Stimulated activated naive CD4-positive, alpha-beta T cell (primary cell): ENCODE data around the gene MYOM3.

ENCODE experiments used
- DNase-seq, 6 experiments: peaks; one replicate each; lab custom pipeline; 2025; lab: John Stamatoyannopoulos, UW

MYOM3 gene

GRCh38 chr1:24111996-24112779 lies at the start of gene MYOM3:
Gene MYOM3 (minus strand): TSS chr1:24112135. CDS start chr1:24108636, 3,499 bp downstream.
- DNase-seq, result peak in 5 of 6 experiments; percentile 5 to 35 (median 9)

- DNase-seq, result no peak
Measured at GRCh38 chr1:24161270-24161669, 49.3 kb upstream of the MYOM3 start.

DNA sequence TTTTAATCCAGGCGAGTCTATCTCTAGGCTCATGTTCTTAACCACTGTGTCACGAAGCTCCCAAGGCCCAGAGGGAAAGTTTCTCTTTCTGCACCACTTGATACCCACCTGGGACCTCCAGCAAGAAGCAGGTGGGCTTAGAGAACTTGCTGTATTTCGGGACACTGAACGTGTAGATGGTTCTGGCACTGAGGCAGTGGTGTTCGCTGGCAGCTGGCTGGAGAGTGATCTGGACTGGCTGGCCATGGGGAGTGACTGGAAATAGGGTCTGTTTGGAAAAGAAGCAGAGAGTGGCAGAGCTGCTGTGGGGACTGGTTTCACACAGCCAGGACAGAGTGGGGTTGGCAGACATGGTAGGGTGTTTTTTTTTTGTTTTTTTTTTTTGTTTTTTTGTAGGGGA lies 47.4 kb upstream of the MYOM3 start:
- no peak for DNase-seq

DNA sequence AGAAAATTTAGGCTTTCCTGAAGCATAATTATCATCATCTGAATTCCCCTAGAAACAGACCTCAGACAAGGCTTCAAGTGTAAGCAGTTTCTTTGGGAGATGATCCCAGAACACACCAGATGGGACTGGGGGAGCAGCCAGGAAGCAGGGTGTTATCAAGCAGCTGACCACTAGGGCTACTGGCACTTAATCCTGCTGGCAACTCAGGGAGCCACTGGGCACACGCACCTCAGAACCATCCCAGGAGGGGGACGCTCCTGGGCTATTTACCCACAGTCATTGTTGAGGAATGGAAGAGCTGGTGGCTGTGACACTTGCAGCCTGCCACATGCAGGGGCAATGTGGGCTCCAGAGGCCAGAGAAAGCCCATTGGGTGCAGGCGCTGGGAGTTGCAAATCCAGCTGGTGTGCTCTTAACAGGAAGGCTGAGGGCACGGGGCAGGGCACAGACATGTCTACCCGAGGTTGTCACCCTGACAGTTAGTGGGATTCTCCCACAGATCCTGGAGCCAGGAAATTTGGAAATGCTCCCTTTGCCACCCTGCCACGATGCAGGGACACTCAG lies 46.1 kb upstream of the MYOM3 start:
- DNase-seq, result no peak

DNA sequence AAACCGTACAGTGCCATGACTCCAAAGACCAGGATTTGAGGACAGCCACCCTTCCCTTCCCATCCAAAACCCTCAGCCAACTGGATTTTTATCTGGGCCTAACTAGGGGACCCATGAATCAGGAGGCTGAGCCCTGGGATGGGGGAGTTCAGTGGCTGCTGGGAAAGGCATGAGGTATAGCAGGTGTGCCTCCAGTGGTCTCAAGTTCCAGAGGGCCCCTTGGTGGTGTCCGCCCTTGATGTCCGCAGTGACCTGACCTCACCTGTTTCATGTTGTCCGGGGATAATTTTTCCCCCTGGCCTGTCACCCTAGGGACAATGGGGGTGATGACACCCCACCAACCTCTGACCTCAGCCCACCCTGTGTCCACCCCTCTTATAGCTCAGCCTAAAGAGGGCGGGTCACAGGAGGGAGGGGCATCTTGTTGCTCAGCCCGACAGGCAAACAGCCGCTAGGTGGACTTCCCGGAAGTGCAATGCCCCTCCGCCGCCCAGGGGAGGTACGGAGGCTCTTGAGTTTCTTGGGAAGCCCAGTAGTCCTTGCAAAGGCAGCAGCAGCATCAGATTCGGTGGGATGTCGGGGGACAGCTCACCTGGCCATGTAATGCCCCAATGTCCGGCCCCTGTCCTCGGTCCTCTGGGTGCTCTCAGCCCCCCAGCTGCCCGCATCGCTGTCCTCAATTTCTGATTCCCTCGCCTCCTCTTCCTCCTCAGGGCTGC lies 44.8 kb upstream of the MYOM3 start:
- DNase-seq, result no peak

DNA sequence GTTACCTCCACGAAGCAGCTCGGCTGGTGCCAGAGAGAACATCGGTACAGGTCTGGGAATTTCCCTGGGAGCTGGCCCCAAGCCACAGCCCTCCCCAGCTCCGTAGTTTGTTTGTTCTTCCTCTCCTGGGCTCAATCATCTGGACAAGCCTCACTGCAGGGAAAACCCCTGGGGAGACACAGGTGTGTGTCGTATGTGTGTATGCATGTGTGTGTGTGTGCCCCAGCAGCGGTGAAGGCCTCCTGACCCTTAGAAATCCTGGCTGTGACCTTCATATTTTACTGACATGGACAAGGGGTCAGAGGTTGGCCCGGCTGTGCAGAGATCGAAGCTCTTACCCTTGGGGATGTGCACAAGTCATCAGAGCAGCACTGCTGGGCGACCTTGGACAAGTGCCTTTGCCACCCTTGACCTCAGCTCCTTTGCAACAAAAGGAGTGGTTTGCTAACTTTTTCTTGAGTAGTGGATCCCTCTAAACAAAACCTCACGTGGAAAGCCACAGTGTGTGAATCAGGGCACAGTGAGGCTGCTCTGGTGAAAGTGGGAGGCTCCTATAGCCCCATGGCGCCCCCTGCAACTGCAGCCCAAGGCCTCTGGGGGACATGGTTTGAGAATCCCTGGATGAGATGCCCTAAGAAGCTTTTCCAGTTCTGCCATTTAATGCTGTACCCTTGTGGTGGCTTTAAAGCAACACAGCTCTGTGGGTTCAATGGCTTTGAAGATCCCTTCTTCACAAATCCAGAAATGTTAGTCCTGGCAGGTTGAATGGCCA lies 43.3 kb upstream of the MYOM3 start:
- no peak for DNase-seq

- DNase-seq, result no peak
Measured at GRCh38 chr1:24154215-24154614, 42.3 kb upstream of the MYOM3 start.

DNA sequence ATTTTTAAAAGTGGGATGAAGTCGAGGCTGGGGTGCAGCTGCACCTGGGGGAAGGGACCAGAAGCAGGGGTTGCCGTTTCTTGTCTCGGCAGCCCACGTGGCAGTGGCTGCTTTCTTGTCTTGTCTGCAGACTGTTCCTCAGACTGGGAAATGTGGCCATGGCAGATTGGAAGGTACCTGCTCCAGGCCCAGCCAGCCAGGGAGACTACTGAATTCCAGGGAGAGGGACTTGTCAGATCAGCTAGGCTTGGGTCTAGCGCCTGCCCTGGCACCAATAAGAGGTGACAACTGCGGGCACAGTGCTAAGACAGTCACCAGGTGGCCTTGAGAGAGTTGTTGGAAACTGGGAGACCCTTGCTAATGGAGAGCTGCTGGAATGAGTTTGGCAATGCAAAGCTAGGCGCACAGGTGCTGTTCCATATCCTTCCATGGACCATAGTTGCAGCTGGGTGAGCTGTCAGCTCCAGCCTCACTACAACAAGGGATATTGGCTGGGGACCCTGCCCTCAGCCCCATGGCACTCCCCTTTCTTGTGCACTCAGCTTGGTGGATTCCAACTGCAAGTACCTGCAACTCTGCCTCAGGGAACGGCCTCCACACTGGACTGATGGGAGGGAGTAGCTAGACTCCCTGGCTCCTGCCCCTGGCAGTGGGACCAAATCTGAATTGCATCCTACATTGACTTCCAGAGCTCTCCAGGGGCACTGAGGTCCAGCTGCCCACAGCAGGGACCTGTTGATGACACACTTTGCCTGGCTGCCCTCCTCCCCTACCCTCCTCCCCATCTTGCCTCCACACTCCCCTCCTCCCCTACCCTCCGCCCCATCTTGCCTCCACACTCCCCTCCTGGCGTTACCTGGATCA lies 40.9 kb upstream of the MYOM3 start:
- DNase-seq, result no peak

DNA sequence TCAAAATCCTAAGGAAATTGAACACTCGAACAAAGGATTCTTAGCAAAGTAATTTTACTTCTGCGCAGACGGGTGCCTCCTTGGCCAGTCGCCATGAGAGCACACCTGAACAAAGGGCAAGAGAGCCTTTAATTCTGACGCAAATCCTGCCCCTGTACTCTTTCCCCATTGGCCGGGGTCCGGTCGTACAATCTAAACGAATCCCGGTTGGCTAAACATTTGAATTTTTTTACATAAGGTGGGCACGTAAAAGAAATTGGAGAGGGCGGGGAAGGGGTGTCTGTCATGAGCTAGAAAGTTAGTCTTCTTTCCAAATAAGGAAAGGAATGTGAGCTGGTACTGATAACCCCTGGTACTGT lies 39.2 kb upstream of the MYOM3 start:
- peak in 2 of 6 experiments; percentile 13 to 32 for DNase-seq

DNA sequence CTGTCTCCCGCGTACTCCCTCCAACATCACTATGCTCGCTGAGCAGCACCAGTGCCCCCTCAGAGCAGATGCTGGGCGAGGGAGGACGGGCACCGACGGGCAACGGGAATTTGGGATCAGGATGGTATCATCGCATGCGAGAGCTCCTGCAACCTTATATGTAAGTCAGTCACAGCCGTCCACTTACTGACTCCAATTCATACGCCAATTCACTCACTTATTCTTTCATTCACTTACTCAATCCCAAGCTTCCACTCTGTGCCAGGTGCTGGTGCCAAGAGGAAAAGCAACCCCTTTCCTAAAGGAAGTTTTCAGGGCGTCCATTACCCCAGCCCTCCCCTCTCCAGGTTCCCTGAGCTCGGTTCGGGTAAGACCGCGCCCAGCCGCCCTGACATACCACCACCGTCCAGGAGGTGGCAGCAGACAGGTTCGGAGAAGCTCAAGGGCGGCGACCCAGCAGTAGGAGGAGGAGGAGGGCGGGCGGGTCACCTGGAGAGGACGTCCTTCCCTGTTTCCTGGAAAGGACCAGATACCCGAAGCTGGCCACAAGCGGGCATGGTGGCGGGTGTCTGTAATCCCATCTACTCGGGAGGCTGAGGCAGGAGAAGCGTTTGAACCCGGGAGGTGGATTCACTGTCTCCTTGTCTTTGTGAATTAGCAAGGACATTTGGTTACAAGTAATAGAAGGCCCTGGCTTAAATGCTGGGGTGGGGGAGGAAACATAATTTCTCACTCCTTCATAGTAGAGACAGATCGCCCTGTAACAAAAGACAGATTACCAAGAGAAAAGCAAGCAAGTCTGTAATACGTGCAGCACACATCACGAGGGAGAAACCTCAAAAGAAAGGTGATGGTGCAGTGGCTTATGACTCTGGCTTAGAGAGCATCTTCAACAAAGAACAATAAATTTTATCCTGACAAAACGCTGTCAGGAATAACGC lies 38.6 kb upstream of the MYOM3 start:
- peak; percentile 55 to 87 (median 78) for DNase-seq

- DNase-seq, result no peak
Measured at GRCh38 chr1:24149866-24150233, 37.9 kb upstream of the MYOM3 start.

DNA sequence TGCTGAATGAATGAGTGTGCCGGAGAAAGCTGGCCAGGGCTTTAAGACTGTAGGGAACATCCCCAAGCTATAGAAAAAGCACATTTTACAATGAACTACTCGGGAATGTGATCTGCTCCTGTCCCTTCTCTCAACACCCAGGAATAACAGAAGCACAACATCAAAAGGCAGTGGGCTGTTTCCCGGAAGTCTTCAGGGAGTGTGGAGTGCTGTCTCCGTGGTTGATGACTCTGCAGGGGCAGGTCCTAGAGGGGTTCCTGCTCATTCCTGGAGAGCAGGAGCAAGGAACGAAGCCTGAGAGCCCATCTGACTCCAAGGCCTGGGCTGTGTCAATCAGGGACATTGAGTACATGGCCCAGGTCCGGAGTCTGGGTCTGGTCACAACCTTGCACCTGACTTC lies 35.9 kb upstream of the MYOM3 start:
- DNase-seq, result no peak

- DNase-seq, result no peak
Measured at GRCh38 chr1:24147194-24147593, 35.3 kb upstream of the MYOM3 start.

DNA sequence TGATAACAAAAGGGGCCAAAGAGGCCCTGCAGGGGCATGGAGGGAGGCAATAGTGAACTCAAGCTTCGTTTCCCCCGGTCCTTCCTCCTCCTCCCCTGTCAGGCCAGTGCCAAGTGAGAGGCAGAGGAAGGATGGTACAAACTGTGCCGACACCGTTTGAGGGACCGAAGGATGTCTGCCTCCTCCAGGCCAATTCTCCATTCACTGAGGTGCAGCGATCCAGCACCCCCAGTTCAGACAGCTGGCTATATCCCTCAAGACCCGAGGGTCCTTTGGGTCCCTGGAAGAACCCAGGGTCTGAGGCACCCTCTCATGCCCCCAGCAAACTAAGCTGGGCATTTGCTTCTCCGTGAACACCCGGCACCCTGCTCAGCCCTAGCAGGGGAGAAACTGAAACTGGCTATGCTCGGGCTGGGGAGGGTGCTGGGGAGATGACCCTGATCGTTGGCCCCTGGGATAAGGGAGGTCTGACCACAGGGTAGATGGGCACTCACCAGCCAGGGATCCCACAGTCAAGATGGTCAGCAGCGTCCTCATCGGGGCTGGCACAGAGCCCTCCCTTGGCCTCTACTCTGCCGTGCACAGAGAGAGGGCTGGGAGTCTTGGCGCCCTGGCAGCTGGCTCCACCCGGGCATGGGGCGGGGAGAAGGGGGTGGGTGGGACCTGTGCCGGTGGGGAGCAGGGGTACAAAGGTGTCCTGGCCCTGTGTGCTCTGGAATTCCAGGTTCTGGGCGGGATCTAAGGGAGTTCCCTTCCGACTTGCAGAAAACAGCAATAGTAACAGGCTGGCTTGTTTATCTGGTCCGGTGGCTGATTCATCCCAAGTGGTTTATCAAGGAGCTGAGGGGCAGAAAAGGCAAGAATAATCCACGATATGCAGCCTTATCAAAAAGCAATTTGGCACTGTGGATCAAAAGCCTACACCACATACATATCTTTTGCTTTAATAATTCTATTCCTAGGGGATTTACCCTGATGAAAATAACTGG lies 30.9 kb upstream of the MYOM3 start, which contains the start of gene IL22RA1:
IL22RA1 (minus strand) TSS at position 595 of the 989 bp plus-strand sequence; CDS start at position 537, 58 bp downstream.
- no peak for DNase-seq

DNA sequence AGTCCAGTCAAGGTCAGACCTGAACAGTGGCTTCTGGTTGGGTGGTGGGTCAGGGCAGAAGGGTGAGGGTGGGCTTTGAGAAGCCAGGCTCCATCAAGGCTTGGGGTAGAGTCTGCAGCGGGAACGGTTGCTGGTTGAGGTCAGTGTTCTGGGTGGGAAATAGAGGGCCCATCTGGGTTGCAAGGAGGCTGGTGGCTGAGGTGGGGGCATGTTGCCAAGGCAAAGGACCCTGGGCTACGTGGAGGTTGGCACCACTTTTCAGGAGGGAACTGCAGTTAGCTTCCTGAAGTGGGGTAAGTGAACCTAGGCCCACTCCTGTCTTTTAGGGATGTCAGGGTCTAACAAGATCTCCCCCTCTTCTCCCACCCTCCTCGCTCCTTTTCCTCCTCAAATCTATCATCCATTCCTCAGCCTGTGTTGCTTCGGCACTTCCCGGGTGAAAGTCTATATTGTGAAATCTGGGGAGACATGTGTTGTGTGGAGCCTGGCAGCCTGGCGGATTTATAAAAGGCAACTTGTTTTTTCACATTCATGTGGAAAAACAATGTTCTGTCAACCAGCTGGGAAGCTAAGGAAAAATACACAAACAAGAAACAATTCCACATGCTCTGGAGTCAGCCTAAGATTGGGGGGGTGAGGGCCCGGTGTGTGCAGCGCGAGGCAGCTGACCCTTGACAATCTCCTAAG lies 29.5 kb upstream of the MYOM3 start:
- DNase-seq, result no peak

DNA sequence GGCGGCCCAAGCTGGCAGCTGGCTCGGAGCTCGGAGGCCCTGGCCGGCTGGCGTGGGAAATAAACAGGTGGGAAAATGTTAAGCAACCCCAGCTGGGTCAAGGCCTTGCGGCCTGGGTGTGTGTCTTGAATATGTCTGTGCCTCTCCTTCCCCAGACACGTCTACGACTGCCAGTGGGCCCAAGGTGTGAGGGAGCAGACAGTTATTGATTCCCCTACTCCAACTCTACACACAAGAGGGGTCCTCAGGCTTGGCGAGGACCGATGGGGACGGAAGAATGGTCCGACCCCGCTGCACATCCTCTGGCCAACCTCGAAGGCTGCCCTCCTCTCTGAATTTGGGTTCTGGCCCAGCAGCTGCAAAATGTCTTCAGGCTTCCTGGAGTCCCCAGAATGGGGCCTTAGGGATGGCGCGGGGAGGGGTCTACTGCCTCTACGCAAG lies 28.8 kb upstream of the MYOM3 start:
- DNase-seq, result no peak

GRCh38 chr1:24139841-24140425 lies 28.0 kb upstream of the MYOM3 start:
- DNase-seq, result no peak

GRCh38 chr1:24139222-24139489 lies 27.2 kb upstream of the MYOM3 start:
- no peak for DNase-seq
